GM12873 (cell line): ENCODE results near the gene UGT1A8.

Source experiments
- CTCF ChIP-seq: IDR thresholded peaks from 2 replicates; pipeline ENCODE4 v1.5.1; 2012; ENCODE audit warnings: low read depth, mild to moderate bottlenecking, moderate library complexity, low read length, control low read depth; ENCODE audit not compliant: insufficient read depth; ENCODE audit errors: missing control alignments

UGT1A8 gene

GRCh38 chr2:233813236-233814055 lies 196.0 kb downstream of the UGT1A8 start:
- no peak for TF ChIP-seq CTCF

- no peak for TF ChIP-seq CTCF
These were observed 196.8 kb downstream of the UGT1A8 start for GRCh38 chr2:233814056-233814835.

- no peak for TF ChIP-seq CTCF
These were observed 198.4 kb downstream of the UGT1A8 start for GRCh38 chr2:233815861-233816260.

GRCh38 chr2:233816334-233816733 lies 198.9 kb downstream of the UGT1A8 start:
- no peak for TF ChIP-seq CTCF

GRCh38 chr2:233816771-233817170 lies 199.3 kb downstream of the UGT1A8 start:
- no peak for TF ChIP-seq CTCF

GRCh38 chr2:233817361-233817911 lies 200.0 kb downstream of the UGT1A8 start:
- no peak for TF ChIP-seq CTCF

- no peak for TF ChIP-seq CTCF
These were observed 200.7 kb downstream of the UGT1A8 start for GRCh38 chr2:233817995-233818638.
